ENCODE measurements around the gene HERC2.
"Not testable (repeated sequence)": the region's sequence is repeated elsewhere in the genome, so short reads cannot be mapped to it uniquely, and the experiment has no call there.

Gene HERC2

DNA sequence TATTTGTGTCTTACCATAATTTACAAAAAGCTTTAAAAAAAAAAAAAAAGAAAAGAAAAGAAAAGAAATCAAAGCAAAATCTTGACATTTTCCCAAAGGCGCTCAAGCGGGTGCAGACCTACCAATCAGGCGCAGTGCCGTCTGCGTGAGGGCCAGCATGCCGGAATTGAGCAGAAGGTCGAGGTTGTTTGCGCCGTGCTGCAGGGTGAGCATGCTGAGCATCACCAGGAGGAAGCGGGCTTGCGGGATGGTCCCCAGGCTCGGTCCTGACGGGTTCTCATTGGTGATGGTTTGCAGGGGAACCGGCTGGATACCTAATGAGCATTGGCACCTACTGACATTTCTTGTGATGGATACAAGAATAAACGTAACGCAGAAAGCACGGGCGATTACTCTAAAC is 93.9 kb downstream of the HERC2 start:
- TF ChIP-seq EZH2 (IDR thresholded peaks at IDR 0.05; ENCODE audit: borderline replicate concordance, low read length), result no peak
- TF ChIP-seq, protein P1, sequence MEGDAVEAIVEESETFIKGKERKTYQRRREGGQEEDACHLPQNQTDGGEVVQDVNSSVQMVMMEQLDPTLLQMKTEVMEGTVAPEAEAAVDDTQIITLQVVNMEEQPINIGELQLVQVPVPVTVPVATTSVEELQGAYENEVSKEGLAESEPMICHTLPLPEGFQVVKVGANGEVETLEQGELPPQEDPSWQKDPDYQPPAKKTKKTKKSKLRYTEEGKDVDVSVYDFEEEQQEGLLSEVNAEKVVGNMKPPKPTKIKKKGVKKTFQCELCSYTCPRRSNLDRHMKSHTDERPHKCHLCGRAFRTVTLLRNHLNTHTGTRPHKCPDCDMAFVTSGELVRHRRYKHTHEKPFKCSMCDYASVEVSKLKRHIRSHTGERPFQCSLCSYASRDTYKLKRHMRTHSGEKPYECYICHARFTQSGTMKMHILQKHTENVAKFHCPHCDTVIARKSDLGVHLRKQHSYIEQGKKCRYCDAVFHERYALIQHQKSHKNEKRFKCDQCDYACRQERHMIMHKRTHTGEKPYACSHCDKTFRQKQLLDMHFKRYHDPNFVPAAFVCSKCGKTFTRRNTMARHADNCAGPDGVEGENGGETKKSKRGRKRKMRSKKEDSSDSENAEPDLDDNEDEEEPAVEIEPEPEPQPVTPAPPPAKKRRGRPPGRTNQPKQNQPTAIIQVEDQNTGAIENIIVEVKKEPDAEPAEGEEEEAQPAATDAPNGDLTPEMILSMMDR (IDR thresholded peaks at IDR 0.05; ENCODE audit: low read length), result no peak
- Histone ChIP-seq H3K79me2 (ENCODE audit: insufficient read depth, low read length) (no peaks in the 10 kb centered on the region), H3K27ac (ENCODE audit: low read depth, low read length, poor library complexity, severe bottlenecking) (no peak overlapping the region), H3K36me3 (ENCODE audit: insufficient read depth, low read length) (peaks cover 17% of the 10 kb centered on the region), H3K9me2 (ENCODE audit: low read depth, low read length) (no peaks in the 10 kb centered on the region), H3K27me3 (ENCODE audit: insufficient read depth, low read length) (no peaks in the 10 kb centered on the region), H3K4me1 (ENCODE audit: insufficient read depth, low read length, severe bottlenecking) (no peaks in the 10 kb centered on the region), H3F3A (ENCODE audit: insufficient read depth, low read length) (no peaks in the 10 kb centered on the region), H3K9ac (ENCODE audit: low read length) (no peak overlapping the region), H2AFZ (ENCODE audit: low read length) (no peak overlapping the region), H3K4me2 (ENCODE audit: low read length) (no peak overlapping the region), H3K4me3 (ENCODE audit: low read depth, low read length, poor library complexity, severe bottlenecking) (no peak overlapping the region), H4K20me1 (ENCODE audit: insufficient read depth, low read length) (no peaks in the 10 kb centered on the region), H3K9me3 (ENCODE audit: low read length) (no peaks in the 10 kb centered on the region)

DNA sequence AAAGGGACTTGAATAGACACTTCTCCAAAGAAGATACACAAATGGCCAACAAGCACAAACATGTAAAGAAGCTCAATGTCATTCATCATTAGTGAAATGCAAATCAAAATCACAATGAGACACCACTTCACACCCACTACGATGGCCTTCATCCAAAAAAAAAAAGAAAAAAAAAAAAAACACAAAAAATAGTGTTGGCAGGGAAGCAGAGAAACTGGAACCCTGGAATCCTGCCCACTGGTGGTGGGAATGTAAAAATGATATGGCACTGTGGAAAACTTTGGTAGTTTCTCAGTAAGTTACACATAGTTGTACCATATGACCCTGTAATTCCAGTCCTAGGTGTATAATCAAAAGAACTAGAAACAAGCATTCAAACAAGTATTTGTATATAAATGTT is 94.7 kb downstream of the HERC2 start:
- peaks cover 14% of the 10 kb centered on the region for H3K36me3 ChIP-seq (ENCODE audit: insufficient read depth, low read length)
- H3K4me1 ChIP-seq (ENCODE audit: insufficient read depth, low read length, severe bottlenecking), result not testable (repeated sequence)

DNA sequence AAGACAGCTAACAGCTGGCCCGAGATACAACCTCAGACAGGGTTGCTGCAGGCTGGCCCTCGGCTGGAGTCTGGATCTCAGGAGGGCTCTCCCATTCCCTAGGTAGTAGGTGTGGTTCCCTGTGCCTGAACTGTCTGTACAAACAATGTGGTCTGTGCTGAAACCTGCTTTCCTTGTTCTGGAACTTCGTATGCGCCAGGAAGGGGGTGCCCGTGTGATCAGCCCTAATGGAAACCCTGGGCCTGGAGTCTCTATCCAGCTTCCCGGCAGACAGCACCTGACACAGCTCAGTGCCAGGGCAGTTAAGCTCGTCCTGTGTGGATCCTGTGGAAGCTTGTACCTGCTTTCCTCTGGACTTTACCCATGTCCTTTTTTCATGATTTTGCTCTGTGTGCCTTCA is 99.4 kb downstream of the HERC2 start:
- H3K4me3 ChIP-seq (ENCODE audit: low read depth, low read length, poor library complexity, severe bottlenecking); H3K9me3 ChIP-seq (ENCODE audit: low read length); H3K4me2 ChIP-seq (ENCODE audit: low read length); H4K20me1 ChIP-seq (ENCODE audit: insufficient read depth, low read length); H3K9me2 ChIP-seq (ENCODE audit: low read depth, low read length); H3K27me3 ChIP-seq (ENCODE audit: insufficient read depth, low read length); H3K4me1 ChIP-seq (ENCODE audit: insufficient read depth, low read length, severe bottlenecking); H3F3A ChIP-seq (ENCODE audit: insufficient read depth, low read length); H3K79me2 ChIP-seq (ENCODE audit: insufficient read depth, low read length); H3K27ac ChIP-seq (ENCODE audit: low read depth, low read length, poor library complexity, severe bottlenecking); H3K9ac ChIP-seq (ENCODE audit: low read length); H2AFZ ChIP-seq (ENCODE audit: low read length): not testable (repeated sequence)
- peaks cover 29% of the 10 kb centered on the region for H3K36me3 ChIP-seq (ENCODE audit: insufficient read depth, low read length)

More for the DNA sequence above, 94.7 kb downstream of the HERC2 start:
- not testable (repeated sequence) for H3K9ac ChIP-seq (ENCODE audit: low read length); H3F3A ChIP-seq (ENCODE audit: insufficient read depth, low read length); H3K4me3 ChIP-seq (ENCODE audit: low read depth, low read length, poor library complexity, severe bottlenecking); H3K9me3 ChIP-seq (ENCODE audit: low read length); H3K9me2 ChIP-seq (ENCODE audit: low read depth, low read length); H3K4me2 ChIP-seq (ENCODE audit: low read length); H2AFZ ChIP-seq (ENCODE audit: low read length); H3K27me3 ChIP-seq (ENCODE audit: insufficient read depth, low read length); H3K27ac ChIP-seq (ENCODE audit: low read depth, low read length, poor library complexity, severe bottlenecking); H4K20me1 ChIP-seq (ENCODE audit: insufficient read depth, low read length); H3K79me2 ChIP-seq (ENCODE audit: insufficient read depth, low read length)

DNA sequence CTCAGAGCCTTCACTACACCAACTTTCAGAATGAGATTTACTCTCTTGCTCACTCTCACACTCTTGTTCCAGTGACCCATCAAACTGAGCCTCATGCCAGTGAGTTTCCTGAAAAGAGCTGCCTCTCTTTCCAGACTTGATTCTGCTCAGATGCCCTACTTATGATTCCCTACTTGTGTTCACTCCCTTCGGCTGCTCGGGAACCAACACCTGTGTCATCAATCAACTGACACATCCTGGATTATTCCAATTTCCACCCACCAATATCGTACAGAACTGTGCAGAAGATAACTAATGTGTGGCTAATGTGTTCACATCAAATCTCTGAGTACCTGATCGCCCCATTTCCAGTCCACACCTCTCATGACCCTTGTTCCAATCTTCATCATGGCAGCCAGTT is 100.3 kb downstream of the HERC2 start:
- H3K36me3 ChIP-seq (ENCODE audit: insufficient read depth, low read length), result peaks cover 27% of the 10 kb centered on the region
- not testable (repeated sequence) for H3K9ac ChIP-seq (ENCODE audit: low read length); H3K4me2 ChIP-seq (ENCODE audit: low read length); H3K27ac ChIP-seq (ENCODE audit: low read depth, low read length, poor library complexity, severe bottlenecking); H3K4me1 ChIP-seq (ENCODE audit: insufficient read depth, low read length, severe bottlenecking); H3K4me3 ChIP-seq (ENCODE audit: low read depth, low read length, poor library complexity, severe bottlenecking); H4K20me1 ChIP-seq (ENCODE audit: insufficient read depth, low read length); H3K9me2 ChIP-seq (ENCODE audit: low read depth, low read length); H3F3A ChIP-seq (ENCODE audit: insufficient read depth, low read length); H3K27me3 ChIP-seq (ENCODE audit: insufficient read depth, low read length); H3K9me3 ChIP-seq (ENCODE audit: low read length); H2AFZ ChIP-seq (ENCODE audit: low read length); H3K79me2 ChIP-seq (ENCODE audit: insufficient read depth, low read length)

DNA sequence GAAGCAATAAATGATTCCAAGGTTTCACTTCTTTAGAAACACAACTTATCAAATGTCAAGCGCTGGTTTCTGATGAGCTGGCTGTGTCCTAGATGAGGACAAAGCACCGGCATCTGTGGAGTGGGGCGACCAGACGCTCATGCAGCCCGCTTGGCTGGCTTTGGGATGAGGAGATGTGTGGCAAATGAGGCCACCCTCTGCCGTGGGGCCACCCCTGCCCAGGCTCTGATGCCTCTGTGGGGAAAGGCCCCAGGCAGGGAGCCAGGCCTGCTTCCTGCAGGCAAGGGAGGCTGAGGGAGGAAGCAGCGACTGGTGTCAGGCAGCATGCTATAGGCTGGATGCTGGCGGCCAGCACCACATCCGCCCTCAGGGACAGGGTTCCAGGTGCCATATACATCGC is 102.9 kb downstream of the HERC2 start:
- no peaks in the 10 kb centered on the region for H3K9me2 ChIP-seq (ENCODE audit: low read depth, low read length)
- H3K27ac ChIP-seq (ENCODE audit: low read depth, low read length, poor library complexity, severe bottlenecking), result no peak overlapping the region
- no peak for TF ChIP-seq EZH2 (IDR thresholded peaks at IDR 0.05; ENCODE audit: borderline replicate concordance, low read length)
- TF ChIP-seq, protein P1 (IDR thresholded peaks at IDR 0.05; ENCODE audit: low read length), result no peak
- H4K20me1 ChIP-seq (ENCODE audit: insufficient read depth, low read length), result no peaks in the 10 kb centered on the region
- no peak overlapping the region for H3K4me3 ChIP-seq (ENCODE audit: low read depth, low read length, poor library complexity, severe bottlenecking)
- no peak overlapping the region for H3K4me2 ChIP-seq (ENCODE audit: low read length)
- peaks cover 34% of the 10 kb centered on the region for H3K36me3 ChIP-seq (ENCODE audit: insufficient read depth, low read length)
- H3K4me1 ChIP-seq (ENCODE audit: insufficient read depth, low read length, severe bottlenecking), result no peaks in the 10 kb centered on the region
- no peaks in the 10 kb centered on the region for H3K27me3 ChIP-seq (ENCODE audit: insufficient read depth, low read length)
- H3K9me3 ChIP-seq (ENCODE audit: low read length), result no peaks in the 10 kb centered on the region
- no peak overlapping the region for H3K9ac ChIP-seq (ENCODE audit: low read length)
- no peaks in the 10 kb centered on the region for H3K79me2 ChIP-seq (ENCODE audit: insufficient read depth, low read length)
- H3F3A ChIP-seq (ENCODE audit: insufficient read depth, low read length), result no peaks in the 10 kb centered on the region
- H2AFZ ChIP-seq (ENCODE audit: low read length), result no peak overlapping the region

DNA sequence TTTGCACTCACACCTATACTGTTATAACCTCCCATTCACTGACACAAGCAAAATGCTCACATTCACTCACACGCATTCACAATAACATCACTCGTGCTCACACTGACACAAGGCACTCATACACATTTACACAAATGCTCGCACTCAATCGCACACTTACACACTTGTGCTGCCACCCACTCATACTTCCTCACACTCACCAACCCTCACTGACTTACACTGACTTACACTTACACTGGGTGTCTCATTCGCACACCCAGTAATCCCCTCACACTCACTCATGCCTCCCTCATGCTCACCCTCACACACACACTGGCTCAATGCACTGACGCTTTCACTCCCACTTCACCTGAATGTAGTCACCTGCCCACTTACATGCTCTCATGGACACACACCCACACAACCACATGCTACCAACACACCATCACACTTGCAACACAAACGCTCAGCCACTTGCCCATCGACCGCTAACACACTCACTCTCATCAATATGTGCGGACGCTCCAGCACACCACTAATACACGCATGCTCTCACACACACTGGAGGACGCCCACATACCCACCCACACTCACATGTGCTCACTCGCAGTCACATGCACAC is 104.9 kb downstream of the HERC2 start:
- H3K4me2 ChIP-seq (ENCODE audit: low read length); H3F3A ChIP-seq (ENCODE audit: insufficient read depth, low read length); H3K79me2 ChIP-seq (ENCODE audit: insufficient read depth, low read length); H3K9ac ChIP-seq (ENCODE audit: low read length); H4K20me1 ChIP-seq (ENCODE audit: insufficient read depth, low read length); H3K4me1 ChIP-seq (ENCODE audit: insufficient read depth, low read length, severe bottlenecking); H3K9me2 ChIP-seq (ENCODE audit: low read depth, low read length); H3K27ac ChIP-seq (ENCODE audit: low read depth, low read length, poor library complexity, severe bottlenecking); H2AFZ ChIP-seq (ENCODE audit: low read length); H3K4me3 ChIP-seq (ENCODE audit: low read depth, low read length, poor library complexity, severe bottlenecking); H3K9me3 ChIP-seq (ENCODE audit: low read length); H3K27me3 ChIP-seq (ENCODE audit: insufficient read depth, low read length): not testable (repeated sequence)
- H3K36me3 ChIP-seq (ENCODE audit: insufficient read depth, low read length), result peaks cover 34% of the 10 kb centered on the region

Measured in OCI-LY1 (cell line).